Posterior cingulate gyrus (tissue), 11 donors: ENCODE data around the gene MAPKBP1.
"Not testable (repeated sequence)": the region's sequence is repeated elsewhere in the genome, so short reads cannot be mapped to it uniquely, and the experiment has no call there.

Experiments
- DNase-seq, 10 donors: peaks; one replicate each; pipeline versions ENCODE4 v3.0.0 to v3.0.0-alpha.2; 2020 to 2021; ENCODE audit warnings: mixed read lengths in 3 of 10
- intact Hi-C: fragments of 100-400 bp; cut with DNase I; formaldehyde crosslinking; loops from one replicate; pipeline ENCODE4 v1.15.1; 2023

MAPKBP1 gene

GRCh38 chr15:41774062-41774881 is at the start of gene MAPKBP1:
Gene MAPKBP1 (plus strand): TSS chr15:41774484. CDS start chr15:41775276, 792 bp downstream.
- DNase-seq: peak; percentile 94 to 99 (median 96)
- intact Hi-C loops: loop anchor here (1.0 to 5.0 kb wide), 5 partner anchors 37 to 217 kb away; partner anchors contain the start of genes JMJD7 and TYRO3

DNA sequence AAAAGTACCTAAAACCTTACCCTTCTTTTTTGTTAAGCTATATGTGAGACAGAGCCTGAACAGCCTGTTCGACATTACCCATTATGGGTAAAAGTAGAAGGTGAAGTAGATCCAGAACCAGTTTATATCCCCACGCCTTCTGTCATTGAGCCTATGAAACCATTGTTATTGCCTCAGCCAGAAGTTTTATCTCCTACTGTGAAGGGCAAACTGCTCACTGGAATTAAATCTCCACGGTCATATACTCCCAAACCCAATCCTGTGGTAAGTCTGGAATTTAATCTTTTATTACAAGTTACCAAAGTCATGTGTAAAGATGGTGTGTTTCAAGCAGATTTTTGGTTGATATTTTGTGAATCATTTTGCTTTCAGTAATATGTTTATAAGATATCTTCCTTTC is 47.1 kb upstream of the MAPKBP1 start:
- DNase-seq: no peak
- intact Hi-C loops: no loop called here

- intact Hi-C loops, DNase-seq: not testable (repeated sequence)
Observed at GRCh38 chr15:41728061-41728460, 46.2 kb upstream of the MAPKBP1 start.

- intact Hi-C loops: no loop called here
- no peak for DNase-seq
Observed at GRCh38 chr15:41730543-41730942, 43.7 kb upstream of the MAPKBP1 start.

GRCh38 chr15:41732483-41732882 is 41.8 kb upstream of the MAPKBP1 start:
- intact Hi-C loops: no loop called here
- no peak for DNase-seq

DNA sequence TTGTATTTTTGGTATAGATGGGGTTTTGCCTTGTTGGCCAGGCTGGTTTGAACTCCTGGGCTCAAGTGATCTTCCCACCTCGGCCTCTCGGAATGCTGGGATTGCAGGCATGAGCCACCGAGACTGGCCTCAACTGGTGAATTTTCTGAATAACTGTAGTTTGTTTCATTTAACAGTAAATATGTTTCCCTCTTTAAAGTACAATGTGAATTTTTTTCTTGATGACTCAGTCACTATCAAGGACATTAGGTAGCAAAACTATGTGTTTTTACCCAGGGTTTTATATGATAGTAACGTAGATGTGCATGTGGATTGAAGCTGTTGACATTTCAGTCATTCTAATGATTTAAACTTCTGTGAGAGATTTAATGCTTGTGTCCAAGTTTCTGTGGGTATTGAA is 40.2 kb upstream of the MAPKBP1 start:
- DNase-seq: no peak
- intact Hi-C loops: no loop called here

DNA sequence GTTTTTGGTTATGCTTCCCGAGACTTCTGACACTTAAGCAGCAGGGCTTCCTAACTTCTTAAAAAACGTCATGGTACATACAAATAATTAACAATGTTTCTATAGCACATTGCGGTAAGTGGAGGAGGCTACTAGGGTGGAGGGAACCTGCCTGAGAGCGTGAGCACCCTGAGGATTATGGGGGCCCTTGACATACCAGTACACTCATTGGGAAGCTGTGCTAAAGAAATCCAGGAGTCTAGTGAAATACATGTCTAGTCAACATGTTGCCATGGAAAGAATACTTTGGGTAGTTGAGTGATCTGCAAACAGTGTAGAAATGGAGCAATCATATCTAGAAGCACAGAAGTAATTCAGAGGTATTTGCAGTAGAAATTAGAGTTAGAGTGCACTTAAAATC is 39.2 kb upstream of the MAPKBP1 start:
- intact Hi-C loops: no loop called here
- DNase-seq: no peak

- DNase-seq, intact Hi-C loops: not testable (repeated sequence)
Observed at GRCh38 chr15:41735492-41735891, 38.8 kb upstream of the MAPKBP1 start.

DNA sequence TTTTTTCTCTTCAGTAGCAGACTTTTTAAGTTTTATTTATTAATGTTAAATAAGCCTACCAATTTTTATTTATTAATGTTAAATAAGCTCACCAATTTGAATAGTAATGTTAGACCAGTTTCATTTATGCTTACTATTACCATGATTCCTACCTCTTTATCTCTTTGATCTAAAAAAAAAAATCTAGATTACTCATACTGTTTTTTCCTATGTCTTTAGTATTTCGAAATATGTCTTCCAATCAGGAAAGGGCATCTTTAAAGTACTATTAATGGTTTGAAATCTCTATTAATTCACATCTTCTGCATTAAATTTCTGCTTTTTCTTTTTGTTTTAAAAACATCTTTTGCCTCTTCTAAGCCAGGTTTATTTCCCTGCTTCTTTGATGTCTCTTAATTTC is 27.5 kb upstream of the MAPKBP1 start:
- DNase-seq: no peak
- intact Hi-C loops: no loop called here

DNA sequence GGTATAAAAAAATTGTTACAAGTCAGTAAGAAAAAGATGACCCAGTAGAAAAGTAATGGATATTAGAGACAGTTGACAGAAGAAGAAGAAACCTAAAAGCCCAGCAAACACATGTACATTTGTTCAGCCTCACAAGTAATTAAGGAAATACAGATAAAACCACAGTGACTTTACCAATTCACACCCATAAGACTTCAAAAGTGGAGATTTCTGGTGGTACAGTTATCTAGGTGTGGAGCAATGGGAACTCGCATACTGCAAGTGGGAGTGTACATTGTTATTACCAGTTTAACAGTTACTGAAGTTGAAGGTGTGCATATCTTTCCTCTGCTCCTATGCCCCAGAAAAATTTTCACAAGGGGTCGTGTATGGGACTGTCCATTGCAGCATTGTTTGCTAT is 18.1 kb upstream of the MAPKBP1 start:
- intact Hi-C loops: no loop called here
- DNase-seq: no peak

DNA sequence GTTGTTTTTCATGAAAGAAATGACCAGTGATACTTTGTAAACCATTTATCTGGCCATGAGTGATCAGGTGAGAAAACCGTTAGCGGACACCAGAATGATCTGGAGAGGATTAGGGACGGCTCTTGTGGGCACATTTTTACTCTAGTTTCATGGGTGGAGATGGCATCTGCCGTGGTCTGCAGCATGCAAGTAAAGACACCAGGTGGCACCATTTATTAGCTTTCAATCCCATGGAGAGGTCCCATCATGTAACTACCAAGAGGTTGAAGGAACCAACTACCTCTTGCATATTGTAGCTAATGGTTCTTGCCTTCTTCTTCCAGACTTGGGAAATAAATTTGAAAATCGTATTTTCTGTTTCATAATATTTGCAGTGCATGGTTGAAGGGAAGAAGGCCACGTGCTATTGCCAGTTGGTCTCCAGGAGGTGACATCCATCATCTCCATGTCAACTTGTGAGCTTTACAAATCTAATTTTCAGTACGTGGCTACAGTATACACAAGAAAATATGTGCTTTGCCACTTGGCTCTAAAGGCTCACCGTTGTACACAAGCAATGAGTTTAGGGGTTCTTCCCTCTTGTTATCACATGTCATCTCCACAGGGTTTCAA is 1.5 kb upstream of the MAPKBP1 start:
- peak in 5 of 10 donors; percentile 40 to 80 (median 43) for DNase-seq

GRCh38 chr15:41773332-41773728 is 954 bp upstream of the MAPKBP1 start:
- intact Hi-C loops: loop anchor here (5.0 kb wide), 4 partner anchors 54 to 216 kb away; partner anchors contain the start of genes JMJD7 and TYRO3
- DNase-seq: no peak

More for the DNA sequence above, 1.5 kb upstream of the MAPKBP1 start:
- intact Hi-C loops: loop anchor here (5.0 kb wide), 4 partner anchors 54 to 216 kb away; partner anchors contain the start of genes JMJD7 and TYRO3

- intact Hi-C loops: loop anchor here (1.0 to 5.0 kb wide), 5 partner anchors 38 to 216 kb away; partner anchors contain the start of genes JMJD7 and TYRO3
- no peak for DNase-seq
Observed at GRCh38 chr15:41773729-41774061, 589 bp upstream of the MAPKBP1 start.

DNA sequence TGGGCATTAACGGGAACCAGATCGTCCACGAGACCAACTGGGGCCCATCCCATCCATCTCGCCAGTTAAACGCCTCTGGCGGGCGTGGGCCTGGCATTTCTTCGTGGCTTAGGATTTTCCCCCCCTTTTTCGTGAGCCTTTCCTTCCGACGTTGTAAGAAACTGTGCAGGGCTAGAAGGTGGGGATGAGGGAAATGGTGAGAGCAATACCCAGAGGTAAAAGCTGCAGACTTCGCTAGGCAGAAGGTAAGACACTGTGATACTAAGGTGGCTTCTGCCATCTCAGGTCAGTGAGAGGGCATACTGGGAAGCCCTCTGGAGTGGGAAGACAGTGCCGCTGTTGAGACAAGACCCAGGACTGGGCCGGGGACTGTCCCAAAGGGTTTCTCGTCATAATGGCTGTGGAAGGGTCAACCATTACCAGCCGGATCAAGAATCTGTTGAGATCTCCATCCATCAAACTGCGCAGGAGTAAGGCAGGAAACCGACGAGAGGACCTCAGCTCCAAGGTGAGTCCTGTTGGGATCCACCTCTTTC is 666 bp downstream of the MAPKBP1 start:
- intact Hi-C loops: loop anchor here (1.0 to 5.0 kb wide), 5 partner anchors 36 to 218 kb away; partner anchors contain the start of genes JMJD7 and TYRO3
- no peak for DNase-seq

- intact Hi-C loops: no loop called here
- DNase-seq: no peak
Observed at GRCh38 chr15:41775651-41776050, 1.4 kb downstream of the MAPKBP1 start.

GRCh38 chr15:41777421-41777973 is 3.2 kb downstream of the MAPKBP1 start:
- intact Hi-C loops: no loop called here
- no peak for DNase-seq

GRCh38 chr15:41778521-41778920 is 4.2 kb downstream of the MAPKBP1 start:
- DNase-seq: no peak
- intact Hi-C loops: no loop called here

- intact Hi-C loops: no loop called here
- DNase-seq: no peak
Observed at GRCh38 chr15:41779662-41780157, 5.4 kb downstream of the MAPKBP1 start.

GRCh38 chr15:41780266-41780665 is 6.0 kb downstream of the MAPKBP1 start:
- intact Hi-C loops: no loop called here
- DNase-seq: no peak

GRCh38 chr15:41780727-41781126 is 6.4 kb downstream of the MAPKBP1 start:
- intact Hi-C loops: no loop called here
- no peak for DNase-seq
